ENCODE data around the gene CCDC87. TPM values are rescaled to one million over a fixed set of nuclear protein-coding genes. Genes with fewer than 3 reads are reported as not detected.
"Not testable (repeated sequence)": the region's sequence is repeated elsewhere in the genome, so short reads cannot be mapped to it uniquely, and the experiment has no call there.

Gene CCDC87
- total RNA-seq, 4 donors from 2014 or later: 0.35 to 0.38 TPM; not detected in 2

GRCh38 chr11:66543263-66544107 is 49.4 kb downstream of the CCDC87 start:
- TF ChIP-seq POLR2A (IDR thresholded peaks at IDR 0.05): no peak
- peak in 5 of 6 experiments; percentile 7 to 53 (median 27) for TF ChIP-seq CTCF (IDR thresholded peaks at IDR 0.05)
- peak overlapping the region in 1 of 4 donors; percentile 22 for H3K4me3 ChIP-seq
- H3K4me1 ChIP-seq: peaks cover 0 to 30% (median 4%) of the 10 kb centered on the region in 4 donors
- H3K36me3 ChIP-seq: peaks cover 0 to 27% (median 0%) of the 10 kb centered on the region in 3 donors
- H3K27me3 ChIP-seq: no peaks in the 10 kb centered on the region
- H3K9me3 ChIP-seq: no peaks in the 10 kb centered on the region
- DNase-seq: peak in 2 of 3 donors; percentile 84 to 90
- H3K27ac ChIP-seq: peak overlapping the region; percentile 16 to 69 (median 29)

GRCh38 chr11:66542362-66542761 is 50.5 kb downstream of the CCDC87 start:
- no peaks in the 10 kb centered on the region for H3K27me3 ChIP-seq
- H3K9me3 ChIP-seq: no peaks in the 10 kb centered on the region
- H3K4me3 ChIP-seq: no peak overlapping the region
- H3K4me1 ChIP-seq: peaks cover 0 to 30% (median 4%) of the 10 kb centered on the region in 4 donors
- H3K27ac ChIP-seq: no peak overlapping the region
- DNase-seq: no peak
- TF ChIP-seq CTCF (IDR thresholded peaks at IDR 0.05) (no peak), POLR2A (IDR thresholded peaks at IDR 0.05) (no peak)
- H3K36me3 ChIP-seq: peaks cover 0 to 28% (median 0%) of the 10 kb centered on the region in 3 donors

GRCh38 chr11:66541892-66542291 is 51.0 kb downstream of the CCDC87 start:
- peaks cover 0 to 30% (median 4%) of the 10 kb centered on the region in 4 donors for H3K4me1 ChIP-seq
- no peaks in the 10 kb centered on the region for H3K27me3 ChIP-seq
- H3K4me3 ChIP-seq: no peak overlapping the region
- TF ChIP-seq POLR2A (IDR thresholded peaks at IDR 0.05): no peak
- TF ChIP-seq CTCF (IDR thresholded peaks at IDR 0.05): no peak
- no peaks in the 10 kb centered on the region for H3K9me3 ChIP-seq
- no peak overlapping the region for H3K27ac ChIP-seq
- DNase-seq: no peak
- peaks cover 0 to 32% (median 0%) of the 10 kb centered on the region in 3 donors for H3K36me3 ChIP-seq

- not testable (repeated sequence) for H3K27ac ChIP-seq, H3K9me3 ChIP-seq, DNase-seq, H3K27me3 ChIP-seq, H3K4me3 ChIP-seq
- Histone ChIP-seq H3K4me1 (peaks cover 0 to 24% (median 3%) of the 10 kb centered on the region in 4 donors), H3K36me3 (peaks cover 0 to 41% (median 0%) of the 10 kb centered on the region in 3 donors)
These were observed 52.3 kb downstream of the CCDC87 start for GRCh38 chr11:66540598-66540997.

Small RNA genes within 50 kb of the gene (small RNA-seq; reads per million reads assigned to genes)
- 0 reads per million in 2 donors for gene RNU4-39P

Other genes starting within 250 kb of the CCDC87 start
- gene BRMS1, start 248.0 kb downstream of the CCDC87 start, total RNA-seq: 10 to 100 TPM; 36.9 to 63.5 (median 50.3) TPM
- gene B4GAT1, start 245.4 kb downstream of the CCDC87 start, total RNA-seq: 10 to 100 TPM in 3 of 4 donors, 1 to 10 TPM in 1; 1.7 to 21.9 (median 18.8) TPM
- gene SLC29A2, start 221.3 kb downstream of the CCDC87 start, total RNA-seq: 10 to 100 TPM in 3 of 4 donors, 1 to 10 TPM in 1; 7.4 to 21.6 (median 17.1) TPM
- gene NPAS4, start 172.0 kb downstream of the CCDC87 start, total RNA-seq: not detected
- gene MRPL11, start 154.2 kb downstream of the CCDC87 start, total RNA-seq: 10 to 100 TPM; 24.7 to 34.9 (median 28.9) TPM
- gene PELI3, start 126.2 kb downstream of the CCDC87 start, total RNA-seq: 10 to 100 TPM in 2 of 4 donors, 1 to 10 TPM in 2; 5.6 to 11.6 (median 10.0) TPM
- gene DPP3, start 112.6 kb downstream of the CCDC87 start, total RNA-seq: 10 to 100 TPM; 58.3 to 66.8 (median 63.2) TPM
- 100 to 1,000 TPM in 1 of 4 donors, 10 to 100 TPM in 3; 25.6 to 167 (median 73.4) TPM for gene BBS1, start 82.4 kb downstream of the CCDC87 start, total RNA-seq
- gene ZDHHC24, start 47.0 kb downstream of the CCDC87 start, total RNA-seq: 10 to 100 TPM in 3 of 4 donors, 1 to 10 TPM in 1; 9.1 to 29.3 (median 15.3) TPM
- not detected for gene ACTN3, start 46.2 kb downstream of the CCDC87 start, total RNA-seq
- gene CTSF, start 24.5 kb downstream of the CCDC87 start, total RNA-seq: 10 to 100 TPM in 3 of 4 donors, 1 to 10 TPM in 1; 5.4 to 24.3 (median 21.8) TPM
- 10 to 100 TPM; 30.6 to 70.1 (median 47.2) TPM for gene CCS, start 122 bp upstream of the CCDC87 start, total RNA-seq
- 10 to 100 TPM; 56.7 to 91.4 (median 74.6) TPM for gene RBM14, start 23.6 kb upstream of the CCDC87 start, total RNA-seq
- 10 to 100 TPM; 64.6 to 90.8 (median 75.3) TPM for gene RBM4, start 45.6 kb upstream of the CCDC87 start, total RNA-seq
- gene RBM4B, start 84.8 kb upstream of the CCDC87 start, total RNA-seq: 10 to 100 TPM; 15.2 to 33.0 (median 21.7) TPM
- gene SPTBN2, start 136.2 kb upstream of the CCDC87 start, total RNA-seq: 10 to 100 TPM in 2 of 4 donors, 1 to 10 TPM in 2; 1.7 to 23.1 (median 6.0) TPM

All from Peyer's patch (tissue), 4 donors.